Thoracic aorta (tissue), 2 donors: Measurements from ENCODE around the gene AP2A1. TPM values are rescaled to one million over a fixed set of nuclear protein-coding genes. Genes with fewer than 3 reads are reported as not detected.

Experiments used
- ATAC-seq: fragments of 150-250 bp; one replicate; pipeline ENCODE4 v1.8.0; 2017; ENCODE audit warnings: low read depth; ENCODE audit not compliant: insufficient number of reproducible peaks, low FRiP score
- DNase-seq: peaks from one replicate; pipeline ENCODE4 v3.0.0-alpha.2; 2020; ENCODE audit warnings: low spot score
- H3K27ac ChIP-seq, 2 donors: fragments of 200-600 bp; sonication (generic); 1 replicate in 1 of 2; 2 replicates in 1 of 2; pipeline ENCODE4 v1.5.1; 2016; ENCODE audit warnings: mild to moderate bottlenecking in 2 of 2, moderate library complexity in 2 of 2
- H3K27me3 ChIP-seq: fragments of 200-600 bp; sonication (generic); replicated peaks from 2 replicates; pipeline ENCODE4 v1.6.0; 2016; ENCODE audit warnings: mild to moderate bottlenecking; ENCODE audit not compliant: insufficient read depth
- H3K36me3 ChIP-seq: fragments of 200-600 bp; sonication (generic); one replicate; pipeline ENCODE4 v1.5.1; 2016
- H3K4me1 ChIP-seq, 2 donors: fragments of 200-600 bp; sonication (generic); 1 replicate in 1 of 2; 2 replicates in 1 of 2; pipeline versions ENCODE4 v1.5.1 to v1.6.0; 2016; ENCODE audit warnings: low read depth in 2 of 2, mild to moderate bottlenecking in 1 of 2; ENCODE audit not compliant: control insufficient read depth in 1 of 2
- H3K4me3 ChIP-seq: fragments of 200-600 bp; sonication (generic); 2 replicates; pipeline ENCODE4 v1.5.1; 2016; ENCODE audit warnings: mild to moderate bottlenecking
- H3K9me3 ChIP-seq: fragments of 200-600 bp; sonication (generic); 2 replicates; pipeline ENCODE4 v1.5.1; 2016
- CTCF ChIP-seq: fragments of 200-600 bp; sonication (generic); IDR thresholded peaks from one replicate; pipeline ENCODE4 v1.5.1; 2019; ENCODE audit warnings: antibody characterized with exemption
- total RNA-seq, 2 donors: library from RNA; depleted of rRNA; stranded (reverse); fragments of >200 nt; gene quantifications; one replicate each; pipeline versions ENCODE4 v1.1.0 to v1.2.3, GENCODE V29; 2016

Gene AP2A1
- total RNA-seq, 2 donors from 2014 or later, result 81.1 to 89.7 TPM

GRCh38 chr19:49827034-49827433 lies 60.2 kb downstream of the AP2A1 start:
- DNase-seq (no peak), ATAC-seq (no peak)
- H3K27ac ChIP-seq, result no peak overlapping the region
- no peak overlapping the region for H3K4me3 ChIP-seq
- no peaks in the 10 kb centered on the region for H3K4me1 ChIP-seq
- no peaks in the 10 kb centered on the region for H3K9me3 ChIP-seq
- TF ChIP-seq CTCF, result no peak
- H3K36me3 ChIP-seq, result peaks cover 32% of the 10 kb centered on the region
- no peaks in the 10 kb centered on the region for H3K27me3 ChIP-seq

DNA sequence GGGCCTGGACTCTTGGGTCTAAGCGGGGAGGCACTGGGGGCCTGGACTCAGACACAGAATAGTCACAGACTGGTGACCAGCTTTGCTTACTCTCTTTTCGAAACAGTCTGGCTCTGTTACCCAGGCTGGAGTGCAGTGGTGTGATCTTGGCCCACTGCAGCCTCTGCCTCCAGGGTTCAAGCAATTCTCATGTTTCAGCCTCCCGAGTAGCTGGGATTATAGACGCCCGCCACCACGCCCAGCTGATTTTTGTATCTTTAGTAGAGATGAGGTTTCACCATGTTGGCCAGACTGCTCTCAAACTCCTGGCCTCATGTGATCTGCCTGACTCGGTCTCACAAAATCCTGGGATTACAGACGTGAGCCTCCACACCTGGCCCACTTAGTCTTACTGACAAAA lies 62.4 kb downstream of the AP2A1 start:
- TF ChIP-seq CTCF, result no peak
- Histone ChIP-seq H3K27ac (no peak overlapping the region), H3K27me3 (no peaks in the 10 kb centered on the region), H3K4me3 (no peak overlapping the region), H3K36me3 (peaks cover 45% of the 10 kb centered on the region), H3K9me3 (no peaks in the 10 kb centered on the region), H3K4me1 (no peaks in the 10 kb centered on the region)
- ATAC-seq (no peak), DNase-seq (no peak)

DNA sequence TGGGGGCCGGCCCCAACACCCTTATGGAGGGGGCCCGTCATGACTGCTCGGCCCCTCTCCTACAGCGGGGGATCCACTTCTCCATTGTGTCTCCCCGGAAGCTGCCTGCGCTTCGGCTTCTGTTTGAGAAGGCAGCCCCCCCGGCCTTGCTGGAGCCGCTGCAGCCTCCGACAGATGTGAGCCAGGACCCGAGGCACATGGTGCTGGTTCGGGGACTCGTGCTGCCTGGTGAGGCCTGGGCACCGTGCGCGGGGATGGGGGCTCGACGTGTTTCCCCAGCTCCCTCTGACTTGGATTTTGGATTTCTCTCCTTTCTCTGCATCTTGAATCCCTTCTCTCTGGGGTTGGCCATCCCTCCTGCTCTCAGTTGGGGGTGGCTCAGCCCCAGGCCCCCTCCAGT lies 62.9 kb downstream of the AP2A1 start:
- Histone ChIP-seq H3K4me3 (no peak overlapping the region), H3K36me3 (peaks cover 51% of the 10 kb centered on the region)

GRCh38 chr19:49830766-49831165 lies 64.0 kb downstream of the AP2A1 start:
- no peak for TF ChIP-seq CTCF
- H3K27ac ChIP-seq, result no peak overlapping the region
- H3K36me3 ChIP-seq, result peaks cover 61% of the 10 kb centered on the region
- H3K4me1 ChIP-seq, result no peaks in the 10 kb centered on the region
- H3K27me3 ChIP-seq, result no peaks in the 10 kb centered on the region
- ATAC-seq (no peak), DNase-seq (no peak)
- no peak overlapping the region for H3K4me3 ChIP-seq
- no peaks in the 10 kb centered on the region for H3K9me3 ChIP-seq

More for the DNA sequence above, 62.9 kb downstream of the AP2A1 start:
- H3K27ac ChIP-seq, result no peak overlapping the region
- H3K27me3 ChIP-seq, result no peaks in the 10 kb centered on the region
- no peak for TF ChIP-seq CTCF
- no peaks in the 10 kb centered on the region for H3K4me1 ChIP-seq
- ATAC-seq (no peak), DNase-seq (no peak)
- no peaks in the 10 kb centered on the region for H3K9me3 ChIP-seq

GRCh38 chr19:49831592-49831991 lies 64.8 kb downstream of the AP2A1 start:
- no peaks in the 10 kb centered on the region for H3K4me1 ChIP-seq
- DNase-seq, result no peak
- no peak for ATAC-seq
- no peak overlapping the region for H3K4me3 ChIP-seq
- H3K9me3 ChIP-seq, result no peaks in the 10 kb centered on the region
- peaks cover 68% of the 10 kb centered on the region for H3K36me3 ChIP-seq
- no peaks in the 10 kb centered on the region for H3K27me3 ChIP-seq
- no peak for TF ChIP-seq CTCF
- H3K27ac ChIP-seq, result no peak overlapping the region
